ENCODE results near the gene MLH1. TPM values are rescaled to one million over a fixed set of nuclear protein-coding genes. Genes with fewer than 3 reads are reported as not detected.

Gene MLH1
- total RNA-seq, 1 experiment from 2014 or later, result 50.6 TPM

- CTCF ChIA-PET, result interaction anchor here (0.7 to 1.3 kb wide), 2 partner anchors 26 to 31 kb away, joined by 6 to 10 read pairs; no protein-coding TSS in a partner anchor
- Histone ChIP-seq H3K9me3 (ENCODE audit: low read depth, low read length, poor library complexity, severe bottlenecking) (no peaks in the 10 kb centered on the region), H3K27ac (ENCODE audit: low read depth, low read length, poor library complexity, severe bottlenecking) (peak overlapping the region; percentile 54), H3K4me1 (ENCODE audit: insufficient read depth, low read length, poor library complexity, severe bottlenecking) (peaks cover 38% of the 10 kb centered on the region), H3K27me3 (replicated peaks; ENCODE audit: insufficient read depth, low read depth, low read length, poor library complexity) (no peaks in the 10 kb centered on the region), H3K36me3 (ENCODE audit: insufficient read depth, low read length, poor library complexity, severe bottlenecking) (peaks cover 54% of the 10 kb centered on the region), H3K4me3 (ENCODE audit: low read depth, low read length, poor library complexity, severe bottlenecking) (peak overlapping the region; percentile 71)
- no TSS peak for BruUV-seq (replicated peaks)
- DNase-seq (ENCODE audit: low spot score), result no peak
- TF ChIP-seq EZH2 (IDR thresholded peaks at IDR 0.05; ENCODE audit: borderline replicate concordance, low read depth, low read length, poor library complexity, severe bottlenecking) (no peak), CTCF (conservative IDR thresholded peaks at IDR 0.05; ENCODE audit: low read depth, low read length) (no peak)
- intact Hi-C loops (cut with micrococcal nuclease; ENCODE audit: unreplicated experiment), result no loop called here
- POLR2A ChIA-PET (ENCODE audit: low non-redundant PET), result no interaction called here
Measured at GRCh38 chr3:36989568-36989967, 3.8 kb upstream of the MLH1 start.

GRCh38 chr3:36991147-36991546 is 2.2 kb upstream of the MLH1 start:
- TF ChIP-seq EZH2 (IDR thresholded peaks at IDR 0.05; ENCODE audit: borderline replicate concordance, low read depth, low read length, poor library complexity, severe bottlenecking) (no peak), CTCF (conservative IDR thresholded peaks at IDR 0.05; ENCODE audit: low read depth, low read length) (no peak)
- peak overlapping the region; percentile 98 for H3K27ac ChIP-seq (ENCODE audit: low read depth, low read length, poor library complexity, severe bottlenecking)
- H3K9me3 ChIP-seq (ENCODE audit: low read depth, low read length, poor library complexity, severe bottlenecking), result no peaks in the 10 kb centered on the region
- intact Hi-C loops (cut with micrococcal nuclease; ENCODE audit: unreplicated experiment), result loop anchor here (5.0 kb wide), 1 partner anchor 99 kb away; no protein-coding TSS in a partner anchor
- POLR2A ChIA-PET (ENCODE audit: low non-redundant PET), result no interaction called here
- peak overlapping the region; percentile 71 for H3K4me3 ChIP-seq (ENCODE audit: low read depth, low read length, poor library complexity, severe bottlenecking)
- peaks cover 42% of the 10 kb centered on the region for H3K36me3 ChIP-seq (ENCODE audit: insufficient read depth, low read length, poor library complexity, severe bottlenecking)
- BruUV-seq (replicated peaks), result no TSS peak
- H3K4me1 ChIP-seq (ENCODE audit: insufficient read depth, low read length, poor library complexity, severe bottlenecking), result peaks cover 38% of the 10 kb centered on the region
- H3K27me3 ChIP-seq (replicated peaks; ENCODE audit: insufficient read depth, low read depth, low read length, poor library complexity), result no peaks in the 10 kb centered on the region
- CTCF ChIA-PET, result no interaction called here
- no peak for DNase-seq (ENCODE audit: low spot score)

GRCh38 chr3:36991923-36992805 is 1.2 kb upstream of the MLH1 start:
- H3K4me1 ChIP-seq (ENCODE audit: insufficient read depth, low read length, poor library complexity, severe bottlenecking), result peaks cover 34% of the 10 kb centered on the region
- no peaks in the 10 kb centered on the region for H3K9me3 ChIP-seq (ENCODE audit: low read depth, low read length, poor library complexity, severe bottlenecking)
- peak overlapping the region; percentile 98 for H3K27ac ChIP-seq (ENCODE audit: low read depth, low read length, poor library complexity, severe bottlenecking)
- TSS peak; percentile 42 for BruUV-seq (replicated peaks)
- intact Hi-C loops (cut with micrococcal nuclease; ENCODE audit: unreplicated experiment), result loop anchor here (5.0 kb wide), 1 partner anchor 100 kb away; no protein-coding TSS in a partner anchor
- ChIA-PET CTCF (interaction anchor here (0.5 to 2.0 kb wide), 2 partner anchors 33 to 200 kb away, joined by 3 to 7 read pairs; no protein-coding TSS in a partner anchor), POLR2A (ENCODE audit: low non-redundant PET) (interaction anchor here (0.7 kb wide), 1 partner anchor 46 kb away, joined by 3 read pairs; no protein-coding TSS in a partner anchor)
- H3K36me3 ChIP-seq (ENCODE audit: insufficient read depth, low read length, poor library complexity, severe bottlenecking), result peaks cover 41% of the 10 kb centered on the region
- no peak for DNase-seq (ENCODE audit: low spot score)
- no peak for TF ChIP-seq EZH2 (IDR thresholded peaks at IDR 0.05; ENCODE audit: borderline replicate concordance, low read depth, low read length, poor library complexity, severe bottlenecking)
- no peak for TF ChIP-seq CTCF (conservative IDR thresholded peaks at IDR 0.05; ENCODE audit: low read depth, low read length)
- no peaks in the 10 kb centered on the region for H3K27me3 ChIP-seq (replicated peaks; ENCODE audit: insufficient read depth, low read depth, low read length, poor library complexity)
- H3K4me3 ChIP-seq (ENCODE audit: low read depth, low read length, poor library complexity, severe bottlenecking), result peak overlapping the region; percentile 71
